SK-N-SH treated with all-trans-retinoic acid at 6 μM for 48 hours (cell line): ENCODE measurements around the gene CDH20.

Experiments
- ESRRG ChIP-seq: fragments of 250-450 bp; sonication (Bioruptor Pico); IDR thresholded peaks from 2 replicates; pipeline ENCODE4 v1.6.1; 2021; ENCODE audit warnings: mild to moderate bottlenecking
- TF ChIP-seq, protein P1 (sequence below): fragments of 250-450 bp; sonication (Bioruptor Pico); IDR thresholded peaks from 2 replicates; pipeline ENCODE4 v1.5.0; 2020; ENCODE audit warnings: mild to moderate bottlenecking, moderate library complexity
- TF ChIP-seq, protein P2 (sequence below): fragments of 250-450 bp; sonication (Bioruptor Pico); IDR thresholded peaks from 2 replicates; pipeline ENCODE4 v1.8.0; 2020; ENCODE audit warnings: mild to moderate bottlenecking, moderate library complexity, borderline replicate concordance

DNA sequence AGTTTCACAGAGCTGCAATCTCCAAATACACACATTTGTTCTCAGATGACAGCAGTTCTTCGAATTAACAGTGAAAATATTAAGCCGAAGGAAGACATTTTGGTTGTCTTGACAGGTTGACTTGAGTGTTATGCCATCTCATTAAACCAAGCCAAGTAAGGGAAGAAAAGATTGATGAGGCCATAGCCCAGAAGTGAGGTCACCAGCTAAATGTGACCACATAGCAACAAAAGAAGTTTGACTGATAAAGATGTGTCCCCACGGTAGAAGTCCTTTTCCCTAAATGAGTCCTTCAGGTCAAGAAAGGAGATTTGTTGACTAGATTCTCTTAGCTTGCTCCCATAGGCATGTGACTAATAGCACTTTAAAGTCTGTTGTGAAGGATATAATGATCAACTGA lies 156.1 kb downstream of the CDH20 start:
- TF ChIP-seq, protein P1, sequence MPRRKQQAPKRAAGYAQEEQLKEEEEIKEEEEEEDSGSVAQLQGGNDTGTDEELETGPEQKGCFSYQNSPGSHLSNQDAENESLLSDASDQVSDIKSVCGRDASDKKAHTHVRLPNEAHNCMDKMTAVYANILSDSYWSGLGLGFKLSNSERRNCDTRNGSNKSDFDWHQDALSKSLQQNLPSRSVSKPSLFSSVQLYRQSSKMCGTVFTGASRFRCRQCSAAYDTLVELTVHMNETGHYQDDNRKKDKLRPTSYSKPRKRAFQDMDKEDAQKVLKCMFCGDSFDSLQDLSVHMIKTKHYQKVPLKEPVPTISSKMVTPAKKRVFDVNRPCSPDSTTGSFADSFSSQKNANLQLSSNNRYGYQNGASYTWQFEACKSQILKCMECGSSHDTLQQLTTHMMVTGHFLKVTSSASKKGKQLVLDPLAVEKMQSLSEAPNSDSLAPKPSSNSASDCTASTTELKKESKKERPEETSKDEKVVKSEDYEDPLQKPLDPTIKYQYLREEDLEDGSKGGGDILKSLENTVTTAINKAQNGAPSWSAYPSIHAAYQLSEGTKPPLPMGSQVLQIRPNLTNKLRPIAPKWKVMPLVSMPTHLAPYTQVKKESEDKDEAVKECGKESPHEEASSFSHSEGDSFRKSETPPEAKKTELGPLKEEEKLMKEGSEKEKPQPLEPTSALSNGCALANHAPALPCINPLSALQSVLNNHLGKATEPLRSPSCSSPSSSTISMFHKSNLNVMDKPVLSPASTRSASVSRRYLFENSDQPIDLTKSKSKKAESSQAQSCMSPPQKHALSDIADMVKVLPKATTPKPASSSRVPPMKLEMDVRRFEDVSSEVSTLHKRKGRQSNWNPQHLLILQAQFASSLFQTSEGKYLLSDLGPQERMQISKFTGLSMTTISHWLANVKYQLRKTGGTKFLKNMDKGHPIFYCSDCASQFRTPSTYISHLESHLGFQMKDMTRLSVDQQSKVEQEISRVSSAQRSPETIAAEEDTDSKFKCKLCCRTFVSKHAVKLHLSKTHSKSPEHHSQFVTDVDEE (CRISPR knock-in tag), result no peak
- no peak for TF ChIP-seq ESRRG
- TF ChIP-seq, protein P2, sequence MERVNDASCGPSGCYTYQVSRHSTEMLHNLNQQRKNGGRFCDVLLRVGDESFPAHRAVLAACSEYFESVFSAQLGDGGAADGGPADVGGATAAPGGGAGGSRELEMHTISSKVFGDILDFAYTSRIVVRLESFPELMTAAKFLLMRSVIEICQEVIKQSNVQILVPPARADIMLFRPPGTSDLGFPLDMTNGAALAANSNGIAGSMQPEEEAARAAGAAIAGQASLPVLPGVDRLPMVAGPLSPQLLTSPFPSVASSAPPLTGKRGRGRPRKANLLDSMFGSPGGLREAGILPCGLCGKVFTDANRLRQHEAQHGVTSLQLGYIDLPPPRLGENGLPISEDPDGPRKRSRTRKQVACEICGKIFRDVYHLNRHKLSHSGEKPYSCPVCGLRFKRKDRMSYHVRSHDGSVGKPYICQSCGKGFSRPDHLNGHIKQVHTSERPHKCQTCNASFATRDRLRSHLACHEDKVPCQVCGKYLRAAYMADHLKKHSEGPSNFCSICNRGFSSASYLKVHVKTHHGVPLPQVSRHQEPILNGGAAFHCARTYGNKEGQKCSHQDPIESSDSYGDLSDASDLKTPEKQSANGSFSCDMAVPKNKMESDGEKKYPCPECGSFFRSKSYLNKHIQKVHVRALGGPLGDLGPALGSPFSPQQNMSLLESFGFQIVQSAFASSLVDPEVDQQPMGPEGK (CRISPR knock-in tag), result no peak
